Adipose tissue (tissue), 3 donors: ENCODE measurements around the gene PDZRN3. TPM values are rescaled to one million over a fixed set of nuclear protein-coding genes. Genes with fewer than 3 reads are reported as not detected.
"Not testable (repeated sequence)": the region's sequence is repeated elsewhere in the genome, so short reads cannot be mapped to it uniquely, and the experiment has no call there.

Experiments
- H3K27ac ChIP-seq: one replicate; pipeline ENCODE4 v1.5.1; 2013; ENCODE audit warnings: low read depth, low read length
- WGBS, 3 donors: extraction: QIAGEN DNeasy Blood & Tissue Kit; methylation state at CpG; one replicate each; pipeline ENCODE4 v1.1.7; 2013; 5-methylcytosine and 5-hydroxymethylcytosine counted together
- polyA plus RNA-seq, 3 donors: library from polyadenylated mRNA; stranded (reverse); fragments of 200-250 nt; gene quantifications; one replicate each; pipeline ENCODE4 v1.2.3, GENCODE V29; 2013
- donor health status: healthy with polysubstance abuse.
- donor health status: Bipolar disorder and iron deficiency.
- donor health status: healthy.

Gene PDZRN3
- polyA plus RNA-seq, 3 donors: 6.6 to 45.8 (median 30.8) TPM

DNA sequence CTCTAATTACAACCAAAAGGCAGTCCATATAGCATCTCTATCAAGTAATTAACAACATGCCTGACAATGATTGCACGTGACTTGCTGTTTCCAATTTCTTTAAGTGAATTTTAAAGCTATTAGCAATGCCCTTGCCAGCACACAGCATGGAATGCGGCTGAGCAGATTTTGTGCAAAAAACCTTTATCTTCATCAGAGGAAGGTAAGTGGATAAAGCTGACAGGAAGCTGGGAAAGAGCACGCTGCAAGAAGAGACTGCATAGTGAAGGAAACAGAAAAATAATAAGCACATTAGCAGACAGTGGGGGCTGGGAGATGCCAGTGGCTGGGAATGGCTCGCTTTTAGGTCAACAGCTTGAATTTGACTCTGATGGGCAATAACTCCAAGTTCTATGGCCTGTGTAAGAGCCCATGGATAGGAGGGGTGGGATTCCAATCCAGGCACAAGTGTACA, 138.8 kb downstream of the PDZRN3 start:
- H3K27ac ChIP-seq: no peak overlapping the region
- WGBS, 3 donors: 57 to 74% (median 66%) methylated on average over 4 of the region's 4 CpGs

DNA sequence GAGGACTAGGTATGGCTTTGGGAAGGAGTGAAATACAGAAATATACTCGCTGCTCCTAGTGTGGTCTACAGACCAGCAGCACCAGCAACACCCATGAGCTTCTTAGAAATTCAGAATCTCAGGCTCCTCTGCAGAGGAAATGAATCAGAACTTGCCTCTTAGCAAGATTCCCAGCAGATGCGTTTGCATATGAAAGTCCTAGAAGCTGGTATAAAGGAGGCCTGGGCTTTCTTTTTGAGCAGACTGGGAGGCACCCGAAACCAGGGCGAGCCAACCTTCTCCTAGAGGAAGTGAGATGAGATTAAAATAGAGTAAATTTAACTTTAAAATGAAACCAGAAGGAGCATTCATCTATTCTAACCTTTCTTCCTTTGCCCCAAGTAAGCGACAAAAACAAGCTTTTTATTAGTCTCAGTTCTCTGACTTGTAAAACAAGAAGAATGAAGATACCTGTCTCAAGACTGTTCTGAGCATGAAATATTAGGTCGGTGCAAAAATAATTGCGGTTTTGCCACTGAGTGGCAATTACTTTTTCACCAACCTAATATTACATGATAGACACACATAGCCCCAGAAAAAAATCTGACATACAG, 140.0 kb downstream of the PDZRN3 start:
- H3K27ac ChIP-seq: no peak overlapping the region
- 71 to 82% (median 72%) methylated on average over 7 of the region's 7 CpGs for WGBS, 3 donors

DNA sequence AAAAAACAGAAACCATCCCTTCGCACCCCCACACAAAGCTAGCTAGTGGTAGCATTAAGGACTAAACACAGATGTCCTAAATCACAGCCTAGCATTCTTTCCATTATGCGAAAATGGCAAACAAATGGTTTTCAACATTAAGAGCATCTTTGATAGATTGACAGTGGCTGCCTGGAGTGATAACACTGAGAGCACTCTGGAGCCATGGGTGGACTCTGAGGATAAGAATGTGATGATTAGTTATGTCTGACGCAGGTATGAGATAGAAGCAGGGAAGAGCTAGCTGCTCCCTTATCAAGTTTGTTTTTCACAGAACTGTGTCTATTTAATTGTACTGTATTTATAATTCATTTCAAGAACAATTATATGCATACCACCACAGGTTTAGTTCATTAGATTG, 142.9 kb downstream of the PDZRN3 start:
- 89 to 93% (median 90%) methylated on average over 3 of the region's 3 CpGs for WGBS, 3 donors
- H3K27ac ChIP-seq: no peak overlapping the region

DNA sequence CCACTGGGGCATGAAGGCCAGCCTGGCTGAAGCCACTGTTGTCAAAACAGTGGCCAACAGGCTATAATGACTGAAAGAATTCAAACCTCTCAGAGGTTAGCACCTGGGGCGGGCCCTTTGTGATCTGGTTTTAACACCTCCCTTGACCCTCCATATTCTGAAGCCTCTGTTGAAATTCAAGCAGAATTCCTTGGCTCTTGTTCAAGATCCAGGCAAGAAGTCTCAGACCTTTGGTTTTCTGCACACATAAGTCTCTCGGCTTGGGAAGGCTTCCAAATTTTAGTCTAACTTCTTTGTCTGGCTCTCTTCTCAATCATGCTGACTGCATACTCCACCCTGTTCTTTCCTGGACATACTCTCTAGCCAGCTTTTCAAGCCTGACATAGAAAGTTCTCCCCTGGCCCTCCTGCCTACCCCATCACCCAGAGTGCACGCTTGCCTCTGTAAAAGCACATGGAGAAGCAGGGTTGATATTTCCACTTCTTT, 144.5 kb downstream of the PDZRN3 start:
- 69 to 91% (median 76%) methylated on average over 3 of the region's 3 CpGs for WGBS, 3 donors
- H3K27ac ChIP-seq: no peak overlapping the region

DNA sequence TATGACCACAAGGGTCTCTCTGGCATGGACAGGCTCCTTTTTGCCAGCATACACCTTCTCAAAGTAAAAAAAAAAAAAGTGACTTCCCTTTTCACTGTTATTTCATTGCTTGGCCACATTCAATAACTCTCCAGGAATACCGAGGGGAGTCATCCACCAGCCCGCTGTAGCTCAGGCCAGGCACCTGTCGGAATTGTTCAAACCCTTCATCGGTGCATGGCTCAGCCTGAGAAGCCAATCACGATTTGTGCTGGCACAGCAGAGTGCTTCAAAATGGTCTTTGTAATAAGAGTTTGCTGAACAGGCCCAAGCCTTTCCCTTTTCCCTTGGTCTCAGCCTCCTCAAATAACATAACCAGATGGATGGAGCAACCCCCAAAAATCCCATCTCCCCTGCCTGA, 145.4 kb downstream of the PDZRN3 start:
- no peak overlapping the region for H3K27ac ChIP-seq
- 85 to 92% (median 91%) methylated on average over 5 of the region's 5 CpGs for WGBS, 3 donors

DNA sequence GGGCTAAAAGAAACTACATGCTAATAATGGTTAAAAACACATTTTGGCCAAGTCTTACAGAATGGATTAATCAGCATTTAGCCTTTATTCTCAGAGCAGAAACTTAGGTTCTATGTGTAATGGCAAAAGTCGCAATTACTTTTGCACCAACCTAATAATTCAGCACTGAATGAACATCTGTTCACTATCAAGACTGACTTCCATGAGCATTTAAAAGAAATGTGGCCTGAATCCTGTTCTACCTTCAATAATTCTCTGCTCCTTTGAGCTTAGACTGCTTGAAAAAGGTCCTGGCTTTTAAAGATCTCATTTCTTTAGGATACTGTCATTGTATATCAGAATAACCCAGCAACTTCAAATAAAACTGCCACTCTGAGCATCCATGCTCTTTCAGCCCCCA, 145.9 kb downstream of the PDZRN3 start:
- no peak overlapping the region for H3K27ac ChIP-seq
- 65 to 88% (median 78%) methylated on average over 1 of the region's 1 CpG for WGBS, 3 donors

DNA sequence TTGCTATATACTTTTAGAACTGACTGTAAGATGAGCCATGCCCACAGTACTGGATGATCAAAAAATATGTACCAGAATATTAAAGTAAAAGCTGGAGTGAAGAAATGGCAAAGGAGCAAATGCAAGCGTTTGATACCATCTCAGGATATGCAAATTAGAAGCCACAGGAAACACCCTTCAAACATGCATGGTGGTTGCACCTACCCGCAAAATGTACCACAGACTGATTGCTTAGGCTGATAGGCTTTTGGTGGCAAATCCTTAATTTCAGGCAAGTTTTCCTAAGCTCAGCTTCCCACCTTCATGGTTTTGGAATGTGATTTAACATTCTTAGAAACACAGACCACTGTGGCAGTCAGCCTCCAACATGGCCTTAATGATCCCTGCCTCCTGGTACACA, 149.0 kb downstream of the PDZRN3 start:
- WGBS, 3 donors: 49 to 78% (median 60%) methylated on average over 2 of the region's 2 CpGs
- no peak overlapping the region for H3K27ac ChIP-seq

DNA sequence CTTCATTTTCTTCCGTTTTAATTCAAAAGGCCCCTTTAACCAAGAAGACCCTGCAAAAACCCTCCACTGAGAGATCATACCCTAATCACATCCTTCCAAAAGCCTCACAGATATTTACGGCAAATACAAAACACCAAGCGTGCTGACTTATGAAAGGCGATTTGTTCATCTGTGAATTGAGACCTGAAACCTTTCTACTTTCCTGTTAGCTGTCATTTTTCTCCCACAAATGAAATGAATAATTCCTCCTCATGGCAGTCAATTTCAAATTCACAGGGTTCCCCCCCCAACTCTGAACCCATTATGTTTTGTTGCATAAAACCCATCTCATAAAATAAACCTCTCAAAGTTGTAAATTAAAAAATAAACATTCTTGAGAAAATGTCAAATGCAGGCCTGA, 149.6 kb downstream of the PDZRN3 start:
- no peak overlapping the region for H3K27ac ChIP-seq
- WGBS, 3 donors: 88 to 93% (median 91%) methylated on average over 4 of the region's 4 CpGs

DNA sequence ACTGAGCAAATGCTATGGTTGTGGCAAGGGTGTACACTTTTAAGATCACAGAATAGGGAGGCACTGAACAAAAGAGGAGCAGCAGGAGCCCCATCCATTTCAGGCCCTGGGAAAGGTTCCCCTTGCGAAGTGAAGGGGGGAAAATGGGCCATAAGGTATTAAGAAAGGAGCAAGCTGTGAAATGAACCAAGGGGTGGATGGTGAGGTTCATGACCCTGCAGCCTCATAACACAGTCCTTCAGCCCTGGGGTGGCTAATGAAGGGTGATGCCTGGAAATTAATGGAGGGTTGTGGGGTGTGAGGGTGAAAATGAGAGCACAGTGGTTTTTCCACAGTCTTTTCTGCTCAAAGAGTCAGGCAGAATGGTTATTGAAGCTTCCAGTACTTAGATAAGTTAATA, 150.1 kb downstream of the PDZRN3 start:
- WGBS, 3 donors: 79 to 89% (median 81%) methylated on average over 1 of the region's 1 CpG
- no peak overlapping the region for H3K27ac ChIP-seq

DNA sequence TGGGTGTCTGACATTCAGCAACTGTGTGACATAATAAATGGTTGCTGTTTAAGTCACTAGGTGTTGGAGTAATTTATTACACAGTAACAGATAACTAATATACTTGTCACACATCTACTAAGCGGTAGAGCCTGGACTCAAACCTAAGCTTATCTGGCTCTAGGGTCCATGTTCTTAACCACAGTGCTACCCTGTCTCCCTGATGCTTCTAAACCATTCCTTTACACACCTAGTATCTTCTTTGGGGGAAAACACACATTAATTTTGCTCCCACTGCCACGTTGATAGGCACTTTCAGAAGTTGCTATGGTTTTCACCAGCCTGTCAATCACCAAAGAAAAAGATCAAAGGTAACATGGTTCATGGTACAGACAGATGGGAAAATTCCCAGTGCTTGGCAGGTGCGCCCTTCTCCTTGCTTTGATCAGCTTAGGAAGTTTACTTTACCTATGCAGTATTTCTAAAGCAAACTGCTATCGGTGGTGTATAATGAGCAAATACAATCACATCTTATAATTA, 150.8 kb downstream of the PDZRN3 start:
- WGBS, 3 donors: 25 to 79% (median 67%) methylated on average over 4 of the region's 4 CpGs
- no peak overlapping the region for H3K27ac ChIP-seq

DNA sequence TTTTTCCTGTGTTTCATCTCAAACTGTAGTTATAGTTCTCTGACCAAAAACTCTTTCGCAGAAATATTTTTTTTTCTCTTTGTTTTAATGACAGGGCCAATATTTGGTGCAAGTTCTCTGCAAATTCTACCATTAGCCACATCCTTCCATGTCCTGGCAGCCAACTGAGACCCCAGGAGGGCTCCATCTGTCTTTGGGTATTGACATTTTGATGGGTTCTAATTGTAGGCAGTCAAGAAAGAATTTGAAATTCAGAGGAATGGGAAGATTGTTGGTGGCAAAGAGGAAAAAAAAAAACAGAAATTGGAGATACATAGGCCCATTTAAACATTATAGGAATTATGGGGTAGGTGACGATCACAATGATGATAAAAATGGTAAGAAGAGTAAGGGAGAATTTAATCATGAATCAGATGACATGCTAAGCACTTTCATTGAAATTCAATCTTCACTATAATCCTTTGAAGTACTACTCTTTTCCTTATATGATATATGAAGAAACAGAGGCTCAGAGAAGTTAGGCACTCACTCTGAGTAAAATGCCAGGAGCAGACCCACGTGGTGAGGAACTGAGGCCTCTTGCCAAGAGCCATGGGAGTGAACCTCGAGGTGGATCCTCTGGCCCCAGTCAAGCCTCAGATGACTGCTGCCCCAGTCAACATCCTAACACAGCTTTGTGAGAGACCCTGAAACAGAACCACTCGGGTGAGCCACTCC, 151.4 kb downstream of the PDZRN3 start:
- WGBS, 3 donors: 57 to 70% (median 69%) methylated on average over 5 of the region's 5 CpGs
- no peak overlapping the region for H3K27ac ChIP-seq

DNA sequence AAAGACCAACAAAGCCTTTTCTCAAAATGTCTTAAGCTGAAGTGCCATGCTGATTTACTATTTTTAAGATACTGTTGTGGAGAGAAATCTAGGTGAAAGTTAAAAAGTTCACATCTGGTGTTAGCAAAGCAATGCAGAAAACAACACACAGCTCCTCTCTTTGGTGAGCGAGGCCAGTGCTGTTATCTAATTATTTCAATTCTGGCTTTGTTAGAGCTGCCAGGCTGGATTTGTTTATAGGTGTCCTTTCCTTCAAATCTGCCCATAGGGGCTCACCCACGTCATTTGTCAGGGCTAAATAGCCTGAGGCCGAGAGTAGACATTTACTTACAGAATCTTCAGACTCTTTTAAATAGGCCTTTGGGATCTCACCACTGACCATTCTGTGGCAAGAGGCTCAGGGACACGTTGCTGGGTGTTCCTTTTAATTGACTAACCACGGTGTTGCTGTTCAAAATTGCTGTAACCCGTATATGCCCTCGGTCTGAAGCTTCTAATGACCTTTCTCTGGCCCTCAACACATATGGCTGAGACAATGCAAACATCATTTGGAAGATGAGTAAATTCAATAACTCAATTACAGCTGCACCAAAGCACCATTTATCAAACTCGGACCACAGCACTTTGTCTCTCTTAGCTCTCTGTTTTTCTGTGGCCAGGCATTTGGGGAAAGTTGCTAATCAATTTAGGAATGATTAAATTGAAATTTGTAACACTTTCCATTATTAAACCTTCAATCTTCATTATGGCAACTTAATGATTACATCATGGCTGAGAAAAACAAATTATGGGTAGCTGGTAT, 152.6 kb downstream of the PDZRN3 start:
- H3K27ac ChIP-seq: no peak overlapping the region
- WGBS, 3 donors: 30 to 61% (median 53%) methylated on average over 8 of the region's 8 CpGs

DNA sequence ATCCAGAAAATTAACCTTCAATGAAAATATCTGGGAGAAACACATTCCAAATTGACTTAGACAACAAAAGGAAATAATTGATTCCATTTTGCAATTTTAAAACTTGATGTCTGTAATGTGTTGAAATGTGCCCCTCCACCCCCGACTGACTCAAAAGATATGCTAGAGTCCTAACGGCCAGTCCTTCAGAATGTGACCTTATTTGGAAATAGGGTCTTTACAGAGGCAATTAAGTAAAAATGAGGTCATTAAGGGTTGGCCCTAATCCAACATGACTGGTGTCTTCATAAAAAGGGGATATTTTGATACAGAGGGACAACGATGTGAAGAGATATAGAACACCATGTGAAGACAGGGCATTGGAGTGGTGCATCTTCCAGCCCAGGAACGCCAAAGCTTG, 153.9 kb downstream of the PDZRN3 start:
- WGBS, 3 donors: 77 to 81% (median 78%) methylated on average over 4 of the region's 4 CpGs

DNA sequence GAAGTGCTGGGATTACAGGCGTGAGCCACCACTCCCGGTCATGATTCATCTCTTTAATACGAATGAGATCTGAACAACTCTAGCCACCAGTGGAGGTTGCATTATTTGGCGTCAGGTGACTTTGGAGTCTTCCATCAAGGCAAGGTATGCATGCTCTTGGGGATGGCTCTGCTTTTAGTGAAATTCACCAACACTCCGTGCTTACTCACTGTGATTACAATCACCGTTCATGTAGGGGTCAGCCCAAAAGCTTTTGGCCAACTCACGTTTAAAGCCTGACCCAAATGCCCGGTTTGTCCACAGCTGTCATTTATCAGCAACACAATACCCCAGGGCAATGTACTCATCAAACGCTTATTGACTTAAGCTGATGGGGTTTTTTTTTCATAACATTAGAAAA, 155.4 kb downstream of the PDZRN3 start:
- WGBS, 3 donors: 71 to 87% (median 82%) methylated on average over 9 of the region's 9 CpGs
- no peak overlapping the region for H3K27ac ChIP-seq

More for the DNA sequence above, 153.9 kb downstream of the PDZRN3 start:
- no peak overlapping the region for H3K27ac ChIP-seq

DNA sequence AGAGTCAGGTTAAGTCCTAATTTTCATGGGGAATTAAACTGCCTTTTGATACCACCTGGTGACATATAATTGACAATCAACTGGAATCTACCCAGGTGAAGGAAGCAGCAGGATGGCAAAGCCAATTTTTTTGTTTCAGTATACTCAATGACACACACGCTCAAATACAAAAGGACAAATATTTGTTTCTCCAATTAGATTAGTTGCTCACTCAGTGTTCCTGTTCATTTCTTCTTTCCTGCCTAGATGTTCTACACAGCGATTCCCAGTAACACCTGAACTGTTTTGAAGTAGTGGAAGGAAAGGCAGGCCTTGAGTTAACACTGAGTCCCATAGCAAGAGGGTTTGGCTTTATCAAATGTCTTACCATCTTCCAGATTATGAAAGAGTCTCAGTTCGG, 157.5 kb downstream of the PDZRN3 start:
- 43 to 76% (median 76%) methylated on average over 3 of the region's 3 CpGs for WGBS, 3 donors
- no peak overlapping the region for H3K27ac ChIP-seq

DNA sequence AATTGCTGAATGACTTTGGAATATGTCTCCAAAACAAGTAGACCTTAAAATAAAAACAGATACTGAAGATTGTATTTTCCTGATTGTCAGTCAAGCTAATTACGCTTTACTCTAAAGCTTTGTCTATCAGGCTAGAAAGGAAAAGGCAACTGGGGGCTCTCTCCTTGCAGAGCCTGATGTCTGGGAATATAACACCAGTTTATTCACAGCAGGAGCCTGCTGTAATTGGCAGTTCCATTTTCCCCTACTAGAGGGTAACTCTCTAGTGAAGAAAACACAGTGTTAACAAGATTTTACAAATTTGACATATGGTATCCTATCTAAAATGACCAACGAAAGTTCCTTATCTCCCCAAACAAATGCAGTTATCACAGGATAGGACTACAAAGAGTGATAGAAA, 158.8 kb downstream of the PDZRN3 start:
- 72 to 81% (median 74%) methylated on average over 2 of the region's 2 CpGs for WGBS, 3 donors
- H3K27ac ChIP-seq: no peak overlapping the region

DNA sequence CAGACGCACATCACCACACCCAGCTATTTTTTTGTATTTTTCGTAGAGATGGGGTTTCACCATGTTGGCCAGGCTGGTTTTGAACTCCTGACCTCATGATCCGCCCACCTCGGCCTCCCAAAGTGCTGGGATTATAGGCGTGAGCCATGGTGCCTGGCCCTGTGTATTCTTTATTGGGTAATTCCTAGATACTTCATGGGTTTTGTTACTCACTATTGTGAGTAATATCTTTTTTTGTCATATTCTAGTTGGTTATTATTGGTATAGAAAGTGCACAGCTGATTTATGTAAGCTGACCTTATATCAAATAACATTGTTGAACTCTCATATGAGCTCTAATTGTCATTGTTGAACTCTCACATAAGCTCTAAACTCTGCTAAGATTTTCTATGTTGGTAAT, 160.6 kb downstream of the PDZRN3 start:
- WGBS, 3 donors: 84 to 95% (median 87%) methylated on average over 5 of the region's 5 CpGs

DNA sequence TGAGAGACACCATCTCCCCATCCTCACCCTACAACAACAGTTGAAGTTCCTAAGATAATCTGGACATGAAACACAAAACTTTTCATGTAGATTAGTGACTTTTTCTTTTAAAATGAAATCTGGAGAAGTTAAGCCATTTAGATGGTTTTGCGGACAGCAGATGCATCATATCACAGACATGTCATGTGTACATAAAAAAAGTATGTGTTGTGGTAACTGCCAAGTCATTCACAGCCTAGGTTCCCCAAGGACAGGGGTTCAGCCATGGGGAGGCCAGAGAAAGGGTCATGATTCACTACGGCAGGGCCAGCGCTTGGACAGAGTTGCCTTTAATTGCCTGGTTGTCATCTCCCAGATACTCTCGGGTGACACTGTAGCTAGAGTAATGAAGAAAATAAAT, 163.2 kb downstream of the PDZRN3 start:
- no peak overlapping the region for H3K27ac ChIP-seq
- WGBS, 3 donors: 59 to 70% (median 65%) methylated on average over 4 of the region's 4 CpGs

More for the DNA sequence above, 160.6 kb downstream of the PDZRN3 start:
- H3K27ac ChIP-seq: not testable (repeated sequence)

DNA sequence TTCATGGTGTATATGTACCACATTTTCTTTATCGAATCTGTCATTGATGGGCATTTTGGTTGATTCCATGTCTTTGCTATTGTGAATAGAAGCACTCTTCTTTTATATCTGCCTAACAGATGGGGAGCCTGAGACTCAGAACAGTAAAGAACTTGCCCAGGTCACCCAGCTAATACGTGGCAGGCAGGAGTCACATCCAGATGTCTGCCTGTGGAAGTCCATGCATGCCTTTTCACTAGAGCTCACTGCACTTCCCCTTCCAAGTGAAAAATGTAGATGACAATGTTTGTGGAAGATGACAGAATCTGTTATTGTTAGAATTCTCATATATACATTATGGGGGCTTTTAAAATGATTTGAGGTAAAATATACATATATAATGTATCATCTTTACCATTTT, 165.0 kb downstream of the PDZRN3 start:
- H3K27ac ChIP-seq: no peak overlapping the region
- 91 to 93% (median 93%) methylated on average over 2 of the region's 2 CpGs for WGBS, 3 donors
